HepG2 (cell line): ENCODE data around the gene RTN3. TPM values are rescaled to one million over a fixed set of nuclear protein-coding genes. Genes with fewer than 3 reads are reported as not detected.

Experiments used
- BRCA1 ChIP-seq: sonication (generic); formaldehyde crosslinking; IDR thresholded peaks from 2 replicates; pipeline ENCODE4 v1.4.0; 2020; ENCODE audit warnings: missing genetic modification reagents
- GTF2F1 ChIP-seq: fragments of 150-350 bp; IDR thresholded peaks from 2 replicates; pipeline ENCODE4 v1.6.1; 2014; ENCODE audit warnings: low read length
- HNF4A ChIP-seq: sonication (generic); formaldehyde crosslinking; IDR thresholded peaks from 2 replicates; pipeline ENCODE4 v1.4.0; 2020; ENCODE audit warnings: missing genetic modification reagents
- HOXA5 ChIP-seq: sonication (generic); formaldehyde crosslinking; IDR thresholded peaks from 2 replicates; pipeline ENCODE4 v1.4.0; 2020; ENCODE audit warnings: missing genetic modification reagents
- IRX3 ChIP-seq: sonication (generic); formaldehyde crosslinking; IDR thresholded peaks from 2 replicates; pipeline ENCODE4 v1.8.1; 2023; ENCODE audit warnings: mild to moderate bottlenecking, low read depth, missing genetic modification reagents, borderline replicate concordance
- MAFK ChIP-seq, 2 experiments: IDR thresholded peaks in 1 of 2; conservative IDR thresholded peaks in 1 of 2; 2 replicates each; pipeline ENCODE4 v1.6.1; 2011; ENCODE audit warnings: improper control_type of control experiment in 2 of 2, low read length in 2 of 2
- MXI1 ChIP-seq: IDR thresholded peaks from 3 replicates; pipeline ENCODE4 v1.6.1; 2012; ENCODE audit warnings: low read depth, low read length, inconsistent platforms, borderline replicate concordance
- NFYC ChIP-seq: IDR thresholded peaks from 2 replicates; pipeline ENCODE4 v1.6.1; 2016; ENCODE audit warnings: missing genetic modification reagents, missing compliant biosample characterization
- RFXANK ChIP-seq: IDR thresholded peaks from 2 replicates; pipeline ENCODE4 v1.6.1; 2016
- SPEN ChIP-seq: sonication (generic); formaldehyde crosslinking; IDR thresholded peaks from 2 replicates; pipeline ENCODE4 v1.5.1; 2020; ENCODE audit warnings: low read depth, mild to moderate bottlenecking, missing genetic modification reagents
- TARDBP ChIP-seq: sonication (generic); formaldehyde crosslinking; IDR thresholded peaks from 2 replicates; pipeline ENCODE4 v1.8.0; 2022; ENCODE audit warnings: mild to moderate bottlenecking, missing genetic modification reagents
- ZFY ChIP-seq: sonication (generic); formaldehyde crosslinking; IDR thresholded peaks from 2 replicates; pipeline ENCODE4 v1.4.0; 2020; ENCODE audit warnings: missing genetic modification reagents
- ZNF143 ChIP-seq: sonication (generic); formaldehyde crosslinking; IDR thresholded peaks from 2 replicates; pipeline ENCODE4 v1.4.0; 2020; ENCODE audit warnings: missing genetic modification reagents
- ZNF367 ChIP-seq: sonication (generic); formaldehyde crosslinking; IDR thresholded peaks from 2 replicates; pipeline ENCODE4 v1.4.0; 2020; ENCODE audit warnings: missing genetic modification reagents, borderline replicate concordance
- ZNF841 ChIP-seq: sonication (generic); formaldehyde crosslinking; IDR thresholded peaks from 2 replicates; pipeline ENCODE4 v1.8.1; 2023; ENCODE audit warnings: missing genetic modification reagents, borderline replicate concordance
- polyA plus RNA-seq, 8 experiments: library from polyadenylated mRNA; depleted of rRNA in 3 of 8; stranded (reverse) in 7 of 8; unstranded in 1 of 8; fragments of >200 nt; fragmentation: Illumina TruSeq in 4 of 8; extraction: Trizol in 4 of 8; gene quantifications; 2 replicates each; pipeline versions ENCODE4 v1.2.1 to v1.2.3, GENCODE V29; 2011 to 2016; ENCODE audit warnings: low read depth in 4 of 8, missing spikeins in 1 of 8, mixed read lengths in 1 of 8; ENCODE audit not compliant: insufficient read depth in 1 of 8
- total RNA-seq, 5 experiments: library from RNA; depleted of rRNA; stranded (reverse); fragments of >200 nt; fragmentation: Illumina TruSeq; extraction: Trizol; gene quantifications; 2 replicates each; pipeline ENCODE4 v1.2.3, GENCODE V29; 2016; ENCODE audit warnings: low read depth in 1 of 5
- TF ChIP-seq, protein P1 (sequence below): sonication (generic); formaldehyde crosslinking; IDR thresholded peaks from 2 replicates; pipeline ENCODE4 v1.4.0; 2020; ENCODE audit warnings: missing genetic modification reagents
- TF ChIP-seq, protein P2 (sequence below): sonication (generic); formaldehyde crosslinking; IDR thresholded peaks from 2 replicates; pipeline ENCODE4 v1.4.0; 2020; ENCODE audit warnings: missing genetic modification reagents
- TF ChIP-seq, protein P3 (sequence below): IDR thresholded peaks from 2 replicates; pipeline ENCODE4 v1.6.1; 2012; ENCODE audit warnings: inconsistent platforms
- TF ChIP-seq, protein P4 (sequence below): sonication (generic); formaldehyde crosslinking; IDR thresholded peaks from 2 replicates; pipeline ENCODE4 v1.9.0; 2022; ENCODE audit warnings: missing genetic modification reagents, mild to moderate bottlenecking, borderline replicate concordance
- TF ChIP-seq, protein P5 (sequence below): IDR thresholded peaks from 2 replicates; pipeline ENCODE4 v1.6.1; 2018; ENCODE audit warnings: missing genetic modification reagents

The RTN3 gene
- total and polyA plus RNA-seq, 2 of the 13 experiments (the other 11 are each of a cell fraction or from before 2014, with no cell fraction given) = 32.2 to 41.1 TPM

DNA sequence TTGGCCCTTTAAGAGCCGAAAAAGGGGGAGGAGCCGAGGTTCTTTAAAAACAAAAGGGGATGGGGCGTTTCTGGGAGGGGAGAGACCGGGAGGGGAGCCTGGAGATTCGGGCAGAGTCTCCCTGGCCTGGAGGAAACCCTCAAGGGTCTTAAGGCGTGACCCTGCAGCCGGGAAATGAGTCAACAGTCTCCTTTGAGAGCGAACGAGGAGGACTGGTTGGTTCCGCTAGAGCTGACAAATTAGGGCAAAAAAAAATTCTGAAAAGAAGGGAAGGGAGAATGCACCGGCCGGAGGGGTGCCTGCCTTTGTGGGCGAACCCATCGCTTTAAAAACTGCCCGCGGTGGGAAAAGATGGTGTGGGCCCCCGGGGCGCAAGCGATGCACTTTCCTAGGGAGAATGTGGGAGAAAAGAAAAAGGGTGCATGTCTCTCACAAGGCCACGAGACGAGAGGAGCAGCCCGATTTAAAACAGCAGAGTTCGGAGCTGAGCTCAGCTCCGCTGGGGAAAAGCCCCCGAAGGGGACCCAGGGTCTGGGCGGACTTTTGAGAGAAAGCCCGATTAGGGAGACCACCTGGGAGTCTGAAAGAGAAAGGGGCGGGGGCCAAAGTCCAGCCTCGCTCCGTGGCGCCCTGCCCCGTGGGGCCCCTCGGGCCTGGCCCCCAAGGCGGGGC, 86.4 kb downstream of the RTN3 start (continued):
- TF ChIP-seq, protein P1, sequence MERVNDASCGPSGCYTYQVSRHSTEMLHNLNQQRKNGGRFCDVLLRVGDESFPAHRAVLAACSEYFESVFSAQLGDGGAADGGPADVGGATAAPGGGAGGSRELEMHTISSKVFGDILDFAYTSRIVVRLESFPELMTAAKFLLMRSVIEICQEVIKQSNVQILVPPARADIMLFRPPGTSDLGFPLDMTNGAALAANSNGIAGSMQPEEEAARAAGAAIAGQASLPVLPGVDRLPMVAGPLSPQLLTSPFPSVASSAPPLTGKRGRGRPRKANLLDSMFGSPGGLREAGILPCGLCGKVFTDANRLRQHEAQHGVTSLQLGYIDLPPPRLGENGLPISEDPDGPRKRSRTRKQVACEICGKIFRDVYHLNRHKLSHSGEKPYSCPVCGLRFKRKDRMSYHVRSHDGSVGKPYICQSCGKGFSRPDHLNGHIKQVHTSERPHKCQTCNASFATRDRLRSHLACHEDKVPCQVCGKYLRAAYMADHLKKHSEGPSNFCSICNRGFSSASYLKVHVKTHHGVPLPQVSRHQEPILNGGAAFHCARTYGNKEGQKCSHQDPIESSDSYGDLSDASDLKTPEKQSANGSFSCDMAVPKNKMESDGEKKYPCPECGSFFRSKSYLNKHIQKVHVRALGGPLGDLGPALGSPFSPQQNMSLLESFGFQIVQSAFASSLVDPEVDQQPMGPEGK = peak; percentile 67; the same call in 1 of the 2 replicates
- 0 out of 3 replicates have a peak, but pooled peaks have one; percentile 9 for TF ChIP-seq MXI1
- no peak for TF ChIP-seq TARDBP
- peak; percentile 54 for TF ChIP-seq HNF4A (CRISPR knock-in tag)
- TF ChIP-seq RFXANK (CRISPR knock-in tag) = no peak
- no peak for TF ChIP-seq MAFK (conservative IDR thresholded peaks at IDR 0.05 in 1 of 2, IDR thresholded peaks at IDR 0.05 in 1 of 2; ENCODE audit: low read length in 2 of 2)
- TF ChIP-seq, protein P2, sequence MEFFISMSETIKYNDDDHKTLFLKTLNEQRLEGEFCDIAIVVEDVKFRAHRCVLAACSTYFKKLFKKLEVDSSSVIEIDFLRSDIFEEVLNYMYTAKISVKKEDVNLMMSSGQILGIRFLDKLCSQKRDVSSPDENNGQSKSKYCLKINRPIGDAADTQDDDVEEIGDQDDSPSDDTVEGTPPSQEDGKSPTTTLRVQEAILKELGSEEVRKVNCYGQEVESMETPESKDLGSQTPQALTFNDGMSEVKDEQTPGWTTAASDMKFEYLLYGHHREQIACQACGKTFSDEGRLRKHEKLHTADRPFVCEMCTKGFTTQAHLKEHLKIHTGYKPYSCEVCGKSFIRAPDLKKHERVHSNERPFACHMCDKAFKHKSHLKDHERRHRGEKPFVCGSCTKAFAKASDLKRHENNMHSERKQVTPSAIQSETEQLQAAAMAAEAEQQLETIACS (CRISPR knock-in tag) = 0 out of 2 replicates have a peak, but pooled peaks have one; percentile 34
- TF ChIP-seq, protein P3, sequence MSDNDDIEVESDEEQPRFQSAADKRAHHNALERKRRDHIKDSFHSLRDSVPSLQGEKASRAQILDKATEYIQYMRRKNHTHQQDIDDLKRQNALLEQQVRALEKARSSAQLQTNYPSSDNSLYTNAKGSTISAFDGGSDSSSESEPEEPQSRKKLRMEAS = peak; percentile 17
- TF ChIP-seq, protein P4, sequence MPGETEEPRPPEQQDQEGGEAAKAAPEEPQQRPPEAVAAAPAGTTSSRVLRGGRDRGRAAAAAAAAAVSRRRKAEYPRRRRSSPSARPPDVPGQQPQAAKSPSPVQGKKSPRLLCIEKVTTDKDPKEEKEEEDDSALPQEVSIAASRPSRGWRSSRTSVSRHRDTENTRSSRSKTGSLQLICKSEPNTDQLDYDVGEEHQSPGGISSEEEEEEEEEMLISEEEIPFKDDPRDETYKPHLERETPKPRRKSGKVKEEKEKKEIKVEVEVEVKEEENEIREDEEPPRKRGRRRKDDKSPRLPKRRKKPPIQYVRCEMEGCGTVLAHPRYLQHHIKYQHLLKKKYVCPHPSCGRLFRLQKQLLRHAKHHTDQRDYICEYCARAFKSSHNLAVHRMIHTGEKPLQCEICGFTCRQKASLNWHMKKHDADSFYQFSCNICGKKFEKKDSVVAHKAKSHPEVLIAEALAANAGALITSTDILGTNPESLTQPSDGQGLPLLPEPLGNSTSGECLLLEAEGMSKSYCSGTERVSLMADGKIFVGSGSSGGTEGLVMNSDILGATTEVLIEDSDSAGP (CRISPR knock-in tag) = peak; percentile 91
- TF ChIP-seq ZNF841 (CRISPR knock-in tag) = no peak
- TF ChIP-seq GTF2F1 = no peak
- peak; percentile 75; the same call in 1 of the 2 replicates for TF ChIP-seq HOXA5 (CRISPR knock-in tag)
- peak; percentile 20 for TF ChIP-seq ZFY (CRISPR knock-in tag)
- TF ChIP-seq, protein P5, sequence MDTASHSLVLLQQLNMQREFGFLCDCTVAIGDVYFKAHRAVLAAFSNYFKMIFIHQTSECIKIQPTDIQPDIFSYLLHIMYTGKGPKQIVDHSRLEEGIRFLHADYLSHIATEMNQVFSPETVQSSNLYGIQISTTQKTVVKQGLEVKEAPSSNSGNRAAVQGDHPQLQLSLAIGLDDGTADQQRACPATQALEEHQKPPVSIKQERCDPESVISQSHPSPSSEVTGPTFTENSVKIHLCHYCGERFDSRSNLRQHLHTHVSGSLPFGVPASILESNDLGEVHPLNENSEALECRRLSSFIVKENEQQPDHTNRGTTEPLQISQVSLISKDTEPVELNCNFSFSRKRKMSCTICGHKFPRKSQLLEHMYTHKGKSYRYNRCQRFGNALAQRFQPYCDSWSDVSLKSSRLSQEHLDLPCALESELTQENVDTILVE (CRISPR knock-in tag) = peak; percentile 21; the same call in 1 of the 2 replicates
- TF ChIP-seq BRCA1 (CRISPR knock-in tag) = no peak
- no peak for TF ChIP-seq IRX3
- TF ChIP-seq NFYC (CRISPR knock-in tag) = no peak
- 0 out of 2 replicates have a peak, but pooled peaks have one; percentile 31 for TF ChIP-seq ZNF143 (CRISPR knock-in tag)
- TF ChIP-seq SPEN (CRISPR knock-in tag) = 0 out of 2 replicates have a peak, but pooled peaks have one; percentile 9
- 0 out of 2 replicates have a peak, but pooled peaks have one; percentile 40 for TF ChIP-seq ZNF367 (CRISPR knock-in tag)
